ENCODE data around the gene P4HB.

DNA sequence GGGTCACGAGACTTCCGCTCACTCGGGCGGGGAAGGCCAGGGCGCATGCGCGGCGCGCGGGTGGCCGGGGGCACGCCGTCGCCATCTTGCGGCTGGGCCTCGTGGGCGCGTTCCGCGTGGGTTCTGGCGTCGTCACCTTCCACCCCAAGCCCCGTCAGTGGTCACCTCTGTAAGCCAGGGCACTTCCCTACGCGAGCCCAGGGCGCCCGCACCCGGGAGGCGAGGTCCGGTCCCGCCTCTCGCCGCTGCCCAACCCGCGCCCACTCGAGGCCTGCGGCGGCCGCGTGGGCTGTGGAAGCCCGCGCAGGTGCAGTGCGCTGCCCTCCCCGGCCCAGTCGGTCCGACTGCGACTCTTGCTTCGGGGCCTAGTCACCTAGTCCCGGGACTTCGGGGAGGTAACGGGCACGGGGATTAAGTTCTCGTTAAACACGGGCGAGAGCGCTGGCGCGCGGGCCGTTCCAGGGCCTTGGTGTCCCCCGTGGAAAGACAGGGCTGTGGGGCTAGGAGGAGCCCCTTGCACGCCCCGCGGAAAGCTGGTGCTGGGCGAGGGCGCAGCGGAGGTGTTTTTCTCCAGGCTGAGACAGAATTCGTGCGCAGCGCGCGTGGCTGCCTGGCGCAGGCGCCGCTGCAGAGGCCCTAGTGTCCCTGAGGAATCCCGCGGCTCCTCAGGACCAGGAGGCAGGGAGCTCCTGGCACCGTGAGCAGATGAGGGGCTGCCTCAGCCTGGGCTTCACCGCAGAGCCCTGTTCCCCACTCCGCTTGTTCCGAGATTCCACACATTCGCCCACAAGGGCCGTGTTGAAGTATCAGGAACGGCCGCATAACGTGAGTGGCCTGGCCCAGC lies 11.3 kb upstream of the P4HB start:
- TF ChIP-seq EZH2 (IDR thresholded peaks at IDR 0.05; ENCODE audit: borderline replicate concordance, insufficient read depth, low read length, poor library complexity, severe bottlenecking): no peak
- TF ChIP-seq, protein P1, sequence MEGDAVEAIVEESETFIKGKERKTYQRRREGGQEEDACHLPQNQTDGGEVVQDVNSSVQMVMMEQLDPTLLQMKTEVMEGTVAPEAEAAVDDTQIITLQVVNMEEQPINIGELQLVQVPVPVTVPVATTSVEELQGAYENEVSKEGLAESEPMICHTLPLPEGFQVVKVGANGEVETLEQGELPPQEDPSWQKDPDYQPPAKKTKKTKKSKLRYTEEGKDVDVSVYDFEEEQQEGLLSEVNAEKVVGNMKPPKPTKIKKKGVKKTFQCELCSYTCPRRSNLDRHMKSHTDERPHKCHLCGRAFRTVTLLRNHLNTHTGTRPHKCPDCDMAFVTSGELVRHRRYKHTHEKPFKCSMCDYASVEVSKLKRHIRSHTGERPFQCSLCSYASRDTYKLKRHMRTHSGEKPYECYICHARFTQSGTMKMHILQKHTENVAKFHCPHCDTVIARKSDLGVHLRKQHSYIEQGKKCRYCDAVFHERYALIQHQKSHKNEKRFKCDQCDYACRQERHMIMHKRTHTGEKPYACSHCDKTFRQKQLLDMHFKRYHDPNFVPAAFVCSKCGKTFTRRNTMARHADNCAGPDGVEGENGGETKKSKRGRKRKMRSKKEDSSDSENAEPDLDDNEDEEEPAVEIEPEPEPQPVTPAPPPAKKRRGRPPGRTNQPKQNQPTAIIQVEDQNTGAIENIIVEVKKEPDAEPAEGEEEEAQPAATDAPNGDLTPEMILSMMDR (IDR thresholded peaks at IDR 0.05; ENCODE audit: poor library complexity, severe bottlenecking): peak; percentile 63
- TF ChIP-seq, protein P2, sequence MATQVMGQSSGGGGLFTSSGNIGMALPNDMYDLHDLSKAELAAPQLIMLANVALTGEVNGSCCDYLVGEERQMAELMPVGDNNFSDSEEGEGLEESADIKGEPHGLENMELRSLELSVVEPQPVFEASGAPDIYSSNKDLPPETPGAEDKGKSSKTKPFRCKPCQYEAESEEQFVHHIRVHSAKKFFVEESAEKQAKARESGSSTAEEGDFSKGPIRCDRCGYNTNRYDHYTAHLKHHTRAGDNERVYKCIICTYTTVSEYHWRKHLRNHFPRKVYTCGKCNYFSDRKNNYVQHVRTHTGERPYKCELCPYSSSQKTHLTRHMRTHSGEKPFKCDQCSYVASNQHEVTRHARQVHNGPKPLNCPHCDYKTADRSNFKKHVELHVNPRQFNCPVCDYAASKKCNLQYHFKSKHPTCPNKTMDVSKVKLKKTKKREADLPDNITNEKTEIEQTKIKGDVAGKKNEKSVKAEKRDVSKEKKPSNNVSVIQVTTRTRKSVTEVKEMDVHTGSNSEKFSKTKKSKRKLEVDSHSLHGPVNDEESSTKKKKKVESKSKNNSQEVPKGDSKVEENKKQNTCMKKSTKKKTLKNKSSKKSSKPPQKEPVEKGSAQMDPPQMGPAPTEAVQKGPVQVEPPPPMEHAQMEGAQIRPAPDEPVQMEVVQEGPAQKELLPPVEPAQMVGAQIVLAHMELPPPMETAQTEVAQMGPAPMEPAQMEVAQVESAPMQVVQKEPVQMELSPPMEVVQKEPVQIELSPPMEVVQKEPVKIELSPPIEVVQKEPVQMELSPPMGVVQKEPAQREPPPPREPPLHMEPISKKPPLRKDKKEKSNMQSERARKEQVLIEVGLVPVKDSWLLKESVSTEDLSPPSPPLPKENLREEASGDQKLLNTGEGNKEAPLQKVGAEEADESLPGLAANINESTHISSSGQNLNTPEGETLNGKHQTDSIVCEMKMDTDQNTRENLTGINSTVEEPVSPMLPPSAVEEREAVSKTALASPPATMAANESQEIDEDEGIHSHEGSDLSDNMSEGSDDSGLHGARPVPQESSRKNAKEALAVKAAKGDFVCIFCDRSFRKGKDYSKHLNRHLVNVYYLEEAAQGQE (IDR thresholded peaks at IDR 0.05; ENCODE audit: borderline replicate concordance): peak; percentile 83
